Activated CD4-positive, alpha-beta T cell treated with anti-CD3 and anti-CD28 coated beads, Interleukin-2, amount 50 U/mL, for 24 hours (primary cell): ENCODE data around the gene ERP29.
"Not testable (repeated sequence)": the region's sequence is repeated elsewhere in the genome, so short reads cannot be mapped to it uniquely, and the experiment has no call there.

ENCODE experiments used
- DNase-seq, 2 donors: peaks; one replicate each; pipeline ENCODE4 v3.0.0-alpha.2; 2020; ENCODE audit warnings: low read depth in 1 of 2, low spot score in 1 of 2

ERP29 gene

DNA sequence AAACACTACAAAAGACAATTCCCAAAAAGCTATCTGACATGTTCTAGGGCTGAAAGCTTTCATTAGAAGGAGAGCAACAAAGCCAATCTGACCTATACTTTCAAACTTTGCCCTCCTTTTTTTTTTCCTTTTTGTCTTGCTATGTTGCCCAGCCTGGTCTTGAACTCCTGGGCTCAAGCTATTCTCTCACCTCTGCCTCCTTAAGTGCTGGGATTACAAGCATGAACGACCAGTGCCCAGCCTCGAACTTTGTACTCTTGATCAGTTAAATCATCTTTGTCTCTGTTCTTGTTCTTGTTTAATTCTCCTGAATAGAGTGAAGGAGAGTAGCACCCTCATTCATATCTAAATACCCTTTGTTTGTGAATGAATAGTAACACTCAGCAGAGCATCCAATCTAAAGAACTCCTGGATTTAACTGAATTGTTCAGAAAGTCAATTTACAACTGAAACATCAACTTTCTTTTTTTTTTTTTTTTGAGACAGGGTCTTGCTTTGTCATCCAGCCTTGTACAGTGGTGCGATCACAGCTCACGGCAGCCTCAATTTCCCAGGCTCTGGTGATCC, 22.1 kb downstream of the ERP29 start:
- no peak for DNase-seq

GRCh38 chr12:112036614-112037013, 23.4 kb downstream of the ERP29 start:
- not testable (repeated sequence) for DNase-seq

DNA sequence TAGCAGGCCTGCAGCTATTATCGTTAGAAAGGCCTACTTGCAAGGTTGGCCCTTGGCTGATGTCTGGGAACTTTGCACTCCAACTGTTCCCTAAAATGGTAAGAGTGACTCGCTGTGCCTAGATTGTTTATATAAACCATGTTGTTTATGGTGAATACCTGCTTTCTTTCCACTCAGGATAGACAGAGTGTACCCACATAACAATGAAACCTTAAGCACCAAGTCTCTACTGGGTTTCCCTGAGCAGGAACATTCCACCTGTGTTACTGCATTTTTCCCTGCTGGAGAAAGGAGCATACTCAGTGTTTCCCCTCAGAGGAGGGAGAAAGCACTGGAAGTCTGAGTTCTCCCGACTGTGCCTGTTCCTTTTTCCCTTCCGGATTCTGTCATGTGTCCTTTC, 32.8 kb downstream of the ERP29 start:
- no peak for DNase-seq

DNA sequence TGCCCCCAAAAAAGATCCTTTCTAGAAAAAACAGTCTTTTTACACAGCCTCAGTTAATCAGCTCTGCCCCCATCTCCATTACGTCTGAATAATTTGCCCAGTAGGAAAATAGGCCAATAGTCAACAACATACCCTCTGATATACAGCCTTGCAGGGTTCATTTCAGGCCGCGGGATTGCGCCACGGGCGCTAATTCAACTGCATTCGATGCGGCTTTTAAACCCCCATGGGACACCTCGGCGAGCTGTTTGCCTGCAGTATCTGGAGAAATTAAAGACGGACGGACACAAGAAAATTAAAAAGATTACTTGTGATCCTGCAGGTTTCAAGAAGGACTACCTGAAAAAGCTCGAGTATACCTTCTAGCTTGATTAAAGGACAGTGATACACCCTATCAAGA, 36.1 kb downstream of the ERP29 start:
- DNase-seq = no peak

- no peak for DNase-seq
Observed at GRCh38 chr12:112061137-112061536, 47.9 kb downstream of the ERP29 start.

DNA sequence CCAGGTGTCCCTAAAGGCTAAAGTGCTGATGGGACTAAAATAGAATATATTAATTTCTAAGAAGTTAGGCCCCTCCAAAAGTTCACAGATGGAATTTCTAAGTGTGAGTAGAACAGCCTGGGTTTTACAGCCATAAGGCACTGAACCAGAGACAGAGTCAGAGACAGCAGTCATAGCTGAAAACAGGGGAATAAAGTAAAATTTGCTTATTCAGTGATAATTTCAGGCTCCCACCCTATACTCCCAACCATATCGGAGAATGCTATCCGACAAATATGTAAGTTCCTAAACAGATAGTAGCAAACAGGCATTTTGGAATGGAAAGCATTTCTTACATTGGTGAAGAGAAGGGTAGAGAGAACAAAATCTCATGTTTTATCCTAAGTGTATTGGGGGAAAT, 50.0 kb downstream of the ERP29 start:
- no peak for DNase-seq

DNA sequence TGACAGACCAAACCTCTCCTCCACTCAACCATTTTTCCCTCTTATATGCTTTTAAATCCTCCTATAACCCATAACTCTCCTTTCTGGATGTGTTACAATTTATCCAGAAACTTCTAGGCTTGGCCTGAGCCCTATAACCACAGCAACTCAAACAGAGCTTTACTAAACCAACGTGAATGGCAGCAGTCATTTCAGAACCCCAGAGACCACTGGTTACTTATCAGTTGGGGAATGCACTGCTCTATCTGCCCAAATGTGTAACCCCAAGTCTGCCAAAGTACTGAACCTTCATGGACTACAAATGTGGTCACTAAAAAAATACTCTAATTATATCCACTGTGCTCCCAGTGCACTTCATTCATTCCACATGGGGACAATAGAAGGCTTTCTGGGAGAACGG, 53.3 kb downstream of the ERP29 start:
- DNase-seq = no peak
